ENCODE measurements around the gene GALNT1. TPM values are rescaled to one million over a fixed set of nuclear protein-coding genes. Genes with fewer than 3 reads are reported as not detected.

GALNT1 gene
- total RNA-seq, 1 experiment from 2014 or later, result 25.6 TPM

DNA sequence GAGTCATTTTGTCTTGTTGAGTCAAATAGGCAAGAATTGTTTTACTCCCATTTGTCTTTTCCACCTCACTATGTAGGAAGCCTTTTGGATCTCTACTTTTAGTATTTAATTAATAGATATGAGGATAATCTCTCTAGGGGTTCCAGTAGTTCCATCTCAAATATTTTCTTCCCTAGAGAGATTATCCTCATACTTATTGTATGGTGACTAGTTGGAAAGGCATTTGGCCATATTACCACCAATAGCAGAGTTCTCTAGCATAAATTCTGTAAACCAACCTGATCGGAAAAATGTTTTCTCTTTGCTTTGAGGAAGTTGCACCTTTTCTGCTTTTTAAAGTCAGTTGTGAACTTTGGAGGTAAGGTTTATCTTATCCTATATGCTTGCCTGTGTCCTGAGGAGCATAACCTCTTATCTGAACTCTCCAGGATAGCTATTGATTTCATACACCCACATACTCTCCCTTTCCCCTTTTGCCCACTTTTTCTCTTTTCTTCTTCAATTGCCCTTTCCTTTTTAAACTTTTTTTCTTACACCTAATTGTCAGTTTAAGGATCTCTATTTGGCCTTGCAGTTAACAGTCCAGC lies 100.8 kb downstream of the GALNT1 start:
- Histone ChIP-seq H3K27me3 (replicated peaks; ENCODE audit: insufficient read depth, low read depth, low read length, poor library complexity) (no peaks in the 10 kb centered on the region), H3K9me3 (ENCODE audit: low read depth, low read length, poor library complexity, severe bottlenecking) (no peaks in the 10 kb centered on the region), H3K36me3 (ENCODE audit: insufficient read depth, low read length, poor library complexity, severe bottlenecking) (no peaks in the 10 kb centered on the region), H3K4me3 (ENCODE audit: low read depth, low read length, poor library complexity, severe bottlenecking) (no peak overlapping the region), H3K4me1 (ENCODE audit: insufficient read depth, low read length, poor library complexity, severe bottlenecking) (no peaks in the 10 kb centered on the region), H3K27ac (ENCODE audit: low read depth, low read length, poor library complexity, severe bottlenecking) (no peak overlapping the region)
- TF ChIP-seq EZH2 (IDR thresholded peaks at IDR 0.05; ENCODE audit: borderline replicate concordance, low read depth, low read length, poor library complexity, severe bottlenecking), result no peak
- TF ChIP-seq, protein P1, sequence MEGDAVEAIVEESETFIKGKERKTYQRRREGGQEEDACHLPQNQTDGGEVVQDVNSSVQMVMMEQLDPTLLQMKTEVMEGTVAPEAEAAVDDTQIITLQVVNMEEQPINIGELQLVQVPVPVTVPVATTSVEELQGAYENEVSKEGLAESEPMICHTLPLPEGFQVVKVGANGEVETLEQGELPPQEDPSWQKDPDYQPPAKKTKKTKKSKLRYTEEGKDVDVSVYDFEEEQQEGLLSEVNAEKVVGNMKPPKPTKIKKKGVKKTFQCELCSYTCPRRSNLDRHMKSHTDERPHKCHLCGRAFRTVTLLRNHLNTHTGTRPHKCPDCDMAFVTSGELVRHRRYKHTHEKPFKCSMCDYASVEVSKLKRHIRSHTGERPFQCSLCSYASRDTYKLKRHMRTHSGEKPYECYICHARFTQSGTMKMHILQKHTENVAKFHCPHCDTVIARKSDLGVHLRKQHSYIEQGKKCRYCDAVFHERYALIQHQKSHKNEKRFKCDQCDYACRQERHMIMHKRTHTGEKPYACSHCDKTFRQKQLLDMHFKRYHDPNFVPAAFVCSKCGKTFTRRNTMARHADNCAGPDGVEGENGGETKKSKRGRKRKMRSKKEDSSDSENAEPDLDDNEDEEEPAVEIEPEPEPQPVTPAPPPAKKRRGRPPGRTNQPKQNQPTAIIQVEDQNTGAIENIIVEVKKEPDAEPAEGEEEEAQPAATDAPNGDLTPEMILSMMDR (conservative IDR thresholded peaks at IDR 0.05; ENCODE audit: low read depth, low read length), result no peak
- intact Hi-C loops (cut with micrococcal nuclease; ENCODE audit: unreplicated experiment), result no loop called here
- BruUV-seq (replicated peaks), result no TSS peak
- DNase-seq (ENCODE audit: low spot score), result no peak
- ChIA-PET CTCF (no interaction called here), POLR2A (ENCODE audit: low non-redundant PET) (no interaction called here)

DNA sequence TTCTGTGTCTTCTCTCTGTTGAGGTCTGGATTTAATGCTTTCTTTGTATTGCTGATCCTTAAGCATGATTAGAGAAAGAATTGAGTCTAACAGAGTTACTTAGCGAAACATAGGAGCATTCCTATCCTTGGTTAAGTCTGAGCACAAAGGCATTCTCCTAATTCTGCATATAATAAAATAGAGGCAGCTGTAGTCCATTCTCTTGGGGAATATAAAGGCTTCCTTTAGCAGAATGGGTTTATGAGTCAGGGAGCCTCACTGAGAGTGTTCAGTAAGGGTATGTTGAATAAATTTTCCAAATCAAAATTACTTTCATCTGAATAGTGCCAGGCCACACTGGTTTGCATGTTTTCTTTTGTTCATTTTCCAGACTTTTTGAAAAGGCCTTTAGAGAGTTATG lies 101.5 kb downstream of the GALNT1 start:
- intact Hi-C loops (cut with micrococcal nuclease; ENCODE audit: unreplicated experiment), result no loop called here
- no peak for TF ChIP-seq EZH2 (IDR thresholded peaks at IDR 0.05; ENCODE audit: borderline replicate concordance, low read depth, low read length, poor library complexity, severe bottlenecking)
- TF ChIP-seq, protein P1 (conservative IDR thresholded peaks at IDR 0.05; ENCODE audit: low read depth, low read length), result no peak
- Histone ChIP-seq H3K27ac (ENCODE audit: low read depth, low read length, poor library complexity, severe bottlenecking) (no peak overlapping the region), H3K4me1 (ENCODE audit: insufficient read depth, low read length, poor library complexity, severe bottlenecking) (no peaks in the 10 kb centered on the region), H3K27me3 (replicated peaks; ENCODE audit: insufficient read depth, low read depth, low read length, poor library complexity) (no peaks in the 10 kb centered on the region), H3K4me3 (ENCODE audit: low read depth, low read length, poor library complexity, severe bottlenecking) (no peak overlapping the region), H3K9me3 (ENCODE audit: low read depth, low read length, poor library complexity, severe bottlenecking) (no peaks in the 10 kb centered on the region), H3K36me3 (ENCODE audit: insufficient read depth, low read length, poor library complexity, severe bottlenecking) (no peaks in the 10 kb centered on the region)
- DNase-seq (ENCODE audit: low spot score), result peak; percentile 76
- ChIA-PET POLR2A (ENCODE audit: low non-redundant PET) (no interaction called here), CTCF (no interaction called here)
- BruUV-seq (replicated peaks), result no TSS peak

DNA sequence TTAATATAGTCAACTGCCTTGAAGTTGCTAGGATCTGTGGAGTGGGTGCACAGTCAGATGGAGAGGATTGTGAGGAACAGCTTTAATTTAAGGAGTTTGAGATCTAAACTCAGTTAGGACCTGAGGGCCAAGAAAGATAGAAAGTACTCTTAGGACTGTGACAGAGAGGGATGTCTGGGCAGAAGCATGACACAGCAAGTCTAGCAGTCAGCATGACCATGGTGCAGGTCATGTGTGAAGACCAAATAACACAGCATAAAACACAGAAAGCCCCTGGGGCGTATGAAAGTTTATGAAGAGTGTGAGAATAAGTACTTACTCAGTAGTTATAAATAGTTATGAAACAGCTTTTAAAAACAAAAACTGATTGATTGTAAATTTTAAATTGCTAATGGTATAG lies 107.2 kb downstream of the GALNT1 start:
- Histone ChIP-seq H3K36me3 (ENCODE audit: insufficient read depth, low read length, poor library complexity, severe bottlenecking) (no peaks in the 10 kb centered on the region), H3K4me1 (ENCODE audit: insufficient read depth, low read length, poor library complexity, severe bottlenecking) (no peaks in the 10 kb centered on the region), H3K9me3 (ENCODE audit: low read depth, low read length, poor library complexity, severe bottlenecking) (no peaks in the 10 kb centered on the region), H3K27ac (ENCODE audit: low read depth, low read length, poor library complexity, severe bottlenecking) (no peak overlapping the region), H3K4me3 (ENCODE audit: low read depth, low read length, poor library complexity, severe bottlenecking) (no peak overlapping the region), H3K27me3 (replicated peaks; ENCODE audit: insufficient read depth, low read depth, low read length, poor library complexity) (no peaks in the 10 kb centered on the region)
- intact Hi-C loops (cut with micrococcal nuclease; ENCODE audit: unreplicated experiment), result no loop called here
- TF ChIP-seq, protein P1 (conservative IDR thresholded peaks at IDR 0.05; ENCODE audit: low read depth, low read length), result no peak
- no peak for TF ChIP-seq EZH2 (IDR thresholded peaks at IDR 0.05; ENCODE audit: borderline replicate concordance, low read depth, low read length, poor library complexity, severe bottlenecking)
- POLR2A ChIA-PET (ENCODE audit: low non-redundant PET), result no interaction called here
- BruUV-seq (replicated peaks), result no TSS peak
- CTCF ChIA-PET, result no interaction called here
- DNase-seq (ENCODE audit: low spot score), result no peak
